Prostate gland (tissue), 2 donors: Measurements from ENCODE around the gene PRRT1B. TPM values are rescaled to one million over a fixed set of nuclear protein-coding genes. Genes with fewer than 3 reads are reported as not detected.

ENCODE experiments used
- DNase-seq: peaks from one replicate; pipeline ENCODE4 v3.0.0-alpha.2; 2019; ENCODE audit warnings: low spot score
- H3K27ac ChIP-seq, 2 donors: fragments of 200-600 bp; sonication (generic); 2 replicates each; pipeline ENCODE4 v1.5.1; 2017 to 2019
- H3K27me3 ChIP-seq: fragments of 200-600 bp; sonication (generic); replicated peaks from 2 replicates; pipeline ENCODE4 v1.5.1; 2019; ENCODE audit not compliant: insufficient read depth
- H3K36me3 ChIP-seq, 2 donors: fragments of 200-600 bp; sonication (generic); 1 replicate in 1 of 2; 2 replicates in 1 of 2; pipeline versions ENCODE4 v1.5.1 to v1.8.1; 2017 to 2019
- H3K4me1 ChIP-seq: fragments of 200-600 bp; sonication (generic); replicated peaks from 2 replicates; pipeline ENCODE4 v1.5.1; 2019
- H3K4me3 ChIP-seq, 2 donors: fragments of 200-600 bp; sonication (generic); 2 replicates each; pipeline ENCODE4 v1.5.1; 2017 to 2019
- H3K9me3 ChIP-seq: fragments of 200-600 bp; sonication (generic); 2 replicates; pipeline ENCODE4 v1.5.1; 2017
- CTCF ChIP-seq, 4 experiments: fragments of 200-600 bp in 2 of 4; fragments of 450-650 bp in 2 of 4; sonication (generic) in 2 of 4; IDR thresholded peaks; 1 replicate in 3 of 4; 2 replicates in 1 of 4; pipeline ENCODE4 v1.5.1; 2016 to 2019; ENCODE audit warnings: antibody characterized with exemption in 4 of 4, mild to moderate bottlenecking in 2 of 4, moderate library complexity in 2 of 4
- POLR2A ChIP-seq: fragments of 450-650 bp; IDR thresholded peaks from one replicate; pipeline ENCODE4 v1.6.1; 2016; ENCODE audit warnings: antibody characterized with exemption, mild to moderate bottlenecking
- POLR2AphosphoS5 ChIP-seq: sonication (generic); formaldehyde crosslinking; IDR thresholded peaks from one replicate; pipeline ENCODE4 v1.6.1; 2017; ENCODE audit warnings: antibody characterized with exemption
- WGBS: methylation state at CpG from one replicate; pipeline ENCODE4 v1.1.5; 2018; 5-methylcytosine and 5-hydroxymethylcytosine counted together
- intact Hi-C: fragments of 100-400 bp; cut with DNase I; formaldehyde crosslinking; loops from one replicate; pipeline ENCODE4 v1.14.2; 2022
- total RNA-seq, 2 donors: library from RNA; depleted of rRNA; stranded (reverse); fragments of >200 nt; gene quantifications; one replicate each; pipeline ENCODE4 v1.1.0, GENCODE V29; 2016

PRRT1B gene
- total RNA-seq, 2 donors from 2014 or later = 3.7 to 25.4 TPM

GRCh38 chr9:131562032-131562959, 17.0 kb downstream of the PRRT1B start:
- no peak for DNase-seq
- H3K4me1 ChIP-seq = no peaks in the 10 kb centered on the region
- no peak overlapping the region for H3K4me3 ChIP-seq
- no peaks in the 10 kb centered on the region for H3K9me3 ChIP-seq
- intact Hi-C loops = no loop called here
- H3K36me3 ChIP-seq = no peaks in the 10 kb centered on the region
- H3K27ac ChIP-seq = no peak overlapping the region
- 51% methylated on average over 9 of the region's 9 CpGs for WGBS
- H3K27me3 ChIP-seq = no peaks in the 10 kb centered on the region
- no peak for TF ChIP-seq POLR2A
- TF ChIP-seq POLR2AphosphoS5 = no peak

DNA sequence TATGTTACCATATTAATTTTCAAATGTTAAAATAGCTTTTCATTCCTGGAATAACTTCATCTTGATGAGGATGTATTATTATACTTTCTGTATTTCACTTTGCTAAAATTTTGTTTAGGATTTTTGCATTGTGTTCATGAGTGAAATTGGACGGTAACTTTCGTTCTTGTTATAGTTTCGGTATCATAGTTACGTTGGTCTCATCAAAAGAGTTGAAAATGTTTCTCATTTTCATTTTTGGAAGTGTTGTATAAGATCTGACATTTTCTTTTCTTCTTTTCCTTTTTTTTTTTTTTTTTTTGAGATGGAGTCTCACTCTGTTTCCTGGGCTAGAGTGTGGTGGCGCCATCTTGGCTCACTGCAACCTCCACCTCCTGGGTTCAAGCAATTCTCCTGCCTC, 20.0 kb downstream of the PRRT1B start:
- intact Hi-C loops = no loop called here
- DNase-seq = no peak
- no peaks in the 10 kb centered on the region for H3K36me3 ChIP-seq
- WGBS = 96% methylated on average over 5 of the region's 5 CpGs
- H3K4me1 ChIP-seq = no peaks in the 10 kb centered on the region
- H3K27ac ChIP-seq = no peak overlapping the region
- TF ChIP-seq POLR2AphosphoS5 (no peak), CTCF (IDR thresholded peaks at IDR 0.05) (no peak), POLR2A (no peak)
- no peaks in the 10 kb centered on the region for H3K27me3 ChIP-seq
- no peaks in the 10 kb centered on the region for H3K9me3 ChIP-seq
- no peak overlapping the region for H3K4me3 ChIP-seq

GRCh38 chr9:131566158-131566557, 20.8 kb downstream of the PRRT1B start:
- 92% methylated on average over 3 of the region's 3 CpGs for WGBS
- Histone ChIP-seq H3K36me3 (no peaks in the 10 kb centered on the region), H3K4me3 (no peak overlapping the region), H3K27me3 (no peaks in the 10 kb centered on the region), H3K4me1 (no peaks in the 10 kb centered on the region), H3K9me3 (no peaks in the 10 kb centered on the region), H3K27ac (no peak overlapping the region)
- intact Hi-C loops = no loop called here
- DNase-seq = no peak
- TF ChIP-seq POLR2AphosphoS5 (no peak), POLR2A (no peak), CTCF (IDR thresholded peaks at IDR 0.05) (no peak)

- no peak for DNase-seq
- H3K36me3 ChIP-seq = no peaks in the 10 kb centered on the region
- TF ChIP-seq POLR2A = no peak
- TF ChIP-seq POLR2AphosphoS5 = no peak
- TF ChIP-seq CTCF (IDR thresholded peaks at IDR 0.05) = no peak
- H3K9me3 ChIP-seq = no peaks in the 10 kb centered on the region
- no peaks in the 10 kb centered on the region for H3K27me3 ChIP-seq
- no peaks in the 10 kb centered on the region for H3K4me1 ChIP-seq
- WGBS = 88% methylated on average over 8 of the region's 8 CpGs
- intact Hi-C loops = no loop called here
- H3K27ac ChIP-seq = no peak overlapping the region
- no peak overlapping the region for H3K4me3 ChIP-seq
These were observed 22.6 kb downstream of the PRRT1B start for GRCh38 chr9:131567910-131568309.

GRCh38 chr9:131574730-131575640, 29.7 kb downstream of the PRRT1B start:
- no peak for DNase-seq
- intact Hi-C loops = no loop called here
- H3K4me1 ChIP-seq = no peaks in the 10 kb centered on the region
- no peak overlapping the region for H3K27ac ChIP-seq
- H3K9me3 ChIP-seq = no peaks in the 10 kb centered on the region
- no peaks in the 10 kb centered on the region for H3K27me3 ChIP-seq
- no peak overlapping the region for H3K4me3 ChIP-seq
- H3K36me3 ChIP-seq = peaks cover 5 to 6% of the 10 kb centered on the region in 2 donors
- WGBS = 89% methylated on average over 14 of the region's 17 CpGs
- TF ChIP-seq CTCF (IDR thresholded peaks at IDR 0.05) (no peak), POLR2AphosphoS5 (no peak), POLR2A (no peak)
